ENCODE data around the gene FCAMR. TPM values are rescaled to one million over a fixed set of nuclear protein-coding genes. Genes with fewer than 3 reads are reported as not detected.
"Not testable (repeated sequence)": the region's sequence is repeated elsewhere in the genome, so short reads cannot be mapped to it uniquely, and the experiment has no call there.

Gene FCAMR
- total and polyA plus RNA-seq, 2 donors (not counting 3 experiments of a cell fraction or from before 2014, with no cell fraction given), result not detected

- no peaks in the 10 kb centered on the region for H4K20me1 ChIP-seq (replicated peaks; ENCODE audit: control insufficient read depth, extremely low read depth, insufficient read depth, low read length)
- no peak for TF ChIP-seq MYC (IDR thresholded peaks at IDR 0.05; ENCODE audit: low read depth, low read length)
- TF ChIP-seq JUN (IDR thresholded peaks at IDR 0.05; ENCODE audit: borderline replicate concordance, insufficient read depth, insufficient read length, low read depth), result no peak
- TF ChIP-seq GATA2 (IDR thresholded peaks at IDR 0.05; ENCODE audit: insufficient read depth, insufficient read length, low read depth, low read length), result no peak
- no peak for TF ChIP-seq POLR2A (IDR thresholded peaks at IDR 0.05; ENCODE audit: low read depth, low read length)
- no peak for TF ChIP-seq POLR2AphosphoS5 (IDR thresholded peaks at IDR 0.05; ENCODE audit: insufficient read depth, low read depth, low read length)
- no peak for TF ChIP-seq FOS (IDR thresholded peaks at IDR 0.05; ENCODE audit: borderline replicate concordance, insufficient read depth, low read length)
- TF ChIP-seq MAX (IDR thresholded peaks at IDR 0.05; ENCODE audit: insufficient read depth, insufficient read length), result no peak
- TF ChIP-seq EZH2 (IDR thresholded peaks at IDR 0.05; ENCODE audit: borderline replicate concordance, low read depth, low read length, severe bottlenecking), result no peak
- dilution Hi-C loops (cut with MboI; ENCODE audit: extremely low pct_ligation_motif_present, low sequenced_read_pairs) (no loop called here), intact Hi-C loops (cut with micrococcal nuclease) (no loop called here)
- no peaks in the 10 kb centered on the region for H3K9me3 ChIP-seq (replicated peaks; ENCODE audit: control insufficient read depth, insufficient read depth, low read length)
- H2AFZ ChIP-seq (ENCODE audit: low read depth, low read length), result no peak overlapping the region
- H3K9me1 ChIP-seq (replicated peaks; ENCODE audit: control insufficient read depth, extremely low read depth, insufficient read depth, low read length), result no peaks in the 10 kb centered on the region
- ChIA-PET POLR2A (no interaction called here), CTCF (interaction anchor here (1.5 to 2.8 kb wide), 3 partner anchors 9 to 575 kb away, joined by 3 to 12 read pairs (median 4); no protein-coding TSS in a partner anchor)
- H3K79me2 ChIP-seq (ENCODE audit: control insufficient read depth, insufficient read depth, low read length), result no peaks in the 10 kb centered on the region
- H3K27me3 ChIP-seq (ENCODE audit: control insufficient read depth in 2 of 2, insufficient read depth in 2 of 2, low read length in 2 of 2), result no peaks in the 10 kb centered on the region
- no peak overlapping the region for H3K4me3 ChIP-seq (replicated peaks in 1 of 3; ENCODE audit: insufficient read depth in 1 of 3, low read depth in 1 of 3, low read length in 3 of 3)
- no peak for FAIRE-seq
- H3K27ac ChIP-seq (ENCODE audit: insufficient read depth, low read depth, low read length), result no peak overlapping the region
- no peak overlapping the region for H3K4me2 ChIP-seq (ENCODE audit: insufficient read depth, low read length)
- no TSS peak for BruUV-seq (replicated peaks)
- no peaks in the 10 kb centered on the region for H3K36me3 ChIP-seq (ENCODE audit: control insufficient read depth in 2 of 2, extremely low read depth in 1 of 2, insufficient read depth in 2 of 2, low read length in 2 of 2)
- DNase-seq (ENCODE audit: low read depth, low spot score), result no peak
- no peaks in the 10 kb centered on the region for H3K4me1 ChIP-seq (ENCODE audit: control insufficient read depth, extremely low read depth, insufficient read depth, low read length)
- H3K9ac ChIP-seq (replicated peaks; ENCODE audit: extremely low read depth, insufficient read depth, low read length), result no peak overlapping the region
Measured at GRCh38 chr1:206924592-206925105, 45.6 kb downstream of the FCAMR start.

DNA sequence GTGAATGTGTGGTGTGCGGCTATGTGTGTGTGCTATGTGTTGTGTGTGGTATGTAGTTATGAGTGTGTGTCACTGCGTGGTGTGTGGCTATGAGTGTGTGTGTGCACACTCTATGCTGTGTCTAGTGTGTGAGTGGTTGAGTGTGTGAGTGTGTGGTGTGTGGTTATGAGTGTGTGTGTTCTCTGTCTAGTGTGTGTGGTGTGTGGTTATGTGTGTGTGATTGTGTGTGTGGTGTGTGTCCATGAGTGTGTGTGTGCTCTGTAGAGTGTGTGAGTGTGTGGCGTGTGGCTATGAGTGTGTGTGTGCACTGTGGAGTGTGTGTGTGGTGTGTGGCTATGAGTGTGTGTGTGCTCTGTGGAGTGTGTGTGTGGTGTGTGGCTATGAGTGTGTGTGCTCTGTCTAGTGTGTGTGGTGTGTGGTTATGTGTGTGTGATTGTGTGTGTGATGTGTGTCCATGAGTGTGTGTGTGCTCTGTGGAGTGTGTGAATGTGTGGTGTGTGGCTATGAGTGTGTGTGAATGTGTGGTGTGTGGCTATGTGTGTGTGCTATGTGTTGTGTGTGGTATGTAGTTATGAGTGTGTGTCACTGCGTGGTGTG, 46.2 kb downstream of the FCAMR start:
- H3K4me1 ChIP-seq (ENCODE audit: control insufficient read depth, extremely low read depth, insufficient read depth, low read length); H3K9me1 ChIP-seq (replicated peaks; ENCODE audit: control insufficient read depth, extremely low read depth, insufficient read depth, low read length); H3K9ac ChIP-seq (replicated peaks; ENCODE audit: extremely low read depth, insufficient read depth, low read length); H3K27ac ChIP-seq (ENCODE audit: insufficient read depth, low read depth, low read length); H3K9me3 ChIP-seq (replicated peaks; ENCODE audit: control insufficient read depth, insufficient read depth, low read length); BruUV-seq (replicated peaks); H3K4me3 ChIP-seq (replicated peaks in 1 of 3; ENCODE audit: insufficient read depth in 1 of 3, low read depth in 1 of 3, low read length in 3 of 3); H3K79me2 ChIP-seq (ENCODE audit: control insufficient read depth, insufficient read depth, low read length); intact Hi-C loops (cut with micrococcal nuclease); H3K4me2 ChIP-seq (ENCODE audit: insufficient read depth, low read length); H2AFZ ChIP-seq (ENCODE audit: low read depth, low read length); H3K27me3 ChIP-seq (ENCODE audit: control insufficient read depth in 2 of 2, insufficient read depth in 2 of 2, low read length in 2 of 2); H4K20me1 ChIP-seq (replicated peaks; ENCODE audit: control insufficient read depth, extremely low read depth, insufficient read depth, low read length); H3K36me3 ChIP-seq (ENCODE audit: control insufficient read depth in 2 of 2, extremely low read depth in 1 of 2, insufficient read depth in 2 of 2, low read length in 2 of 2); POLR2A ChIA-PET; dilution Hi-C loops (cut with MboI; ENCODE audit: extremely low pct_ligation_motif_present, low sequenced_read_pairs): not testable (repeated sequence)
- peak; percentile 76 for FAIRE-seq
- DNase-seq (ENCODE audit: low read depth, low spot score), result peak; percentile 15
- CTCF ChIA-PET, result interaction anchor here (1.5 kb wide), 1 partner anchor 9 kb away, joined by 4 read pairs; no protein-coding TSS in a partner anchor

Measured in endothelial cell of umbilical vein (primary cell).